Measurements from ENCODE around the gene EEF2KMT.
"Not testable (repeated sequence)": the region's sequence is repeated elsewhere in the genome, so short reads cannot be mapped to it uniquely, and the experiment has no call there.

DNA sequence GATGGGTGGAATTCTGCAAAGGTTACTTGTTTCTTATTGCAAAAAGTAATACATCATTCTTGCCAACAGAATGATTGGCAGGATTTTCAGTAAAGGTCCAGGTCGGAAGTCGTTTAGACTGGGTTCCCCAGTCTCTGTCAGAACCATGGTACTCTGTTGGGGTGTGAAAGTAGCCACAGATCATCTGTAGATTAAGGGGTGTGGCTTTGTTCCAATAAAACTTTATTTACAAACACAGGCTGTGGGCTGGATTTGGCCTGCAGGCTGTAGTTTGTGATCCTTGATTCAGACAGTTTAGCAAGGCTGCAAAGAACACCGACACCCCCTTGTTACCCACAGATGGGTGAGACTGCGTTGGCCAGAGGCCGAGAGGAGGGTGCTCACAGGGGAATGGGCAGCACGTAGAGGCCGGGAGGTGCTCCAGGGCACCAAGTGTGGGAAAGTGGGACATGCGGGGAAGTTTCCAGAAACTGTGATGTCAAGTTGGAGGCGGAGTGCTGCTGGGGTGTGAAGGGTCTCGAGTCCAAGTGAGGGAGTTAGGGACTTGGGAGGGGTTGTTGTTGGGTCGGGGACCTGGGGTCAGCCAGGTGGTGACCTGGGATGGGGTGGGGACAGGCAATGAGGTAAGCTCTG is 13.4 kb downstream of the EEF2KMT start:
- TF ChIP-seq, protein P1, sequence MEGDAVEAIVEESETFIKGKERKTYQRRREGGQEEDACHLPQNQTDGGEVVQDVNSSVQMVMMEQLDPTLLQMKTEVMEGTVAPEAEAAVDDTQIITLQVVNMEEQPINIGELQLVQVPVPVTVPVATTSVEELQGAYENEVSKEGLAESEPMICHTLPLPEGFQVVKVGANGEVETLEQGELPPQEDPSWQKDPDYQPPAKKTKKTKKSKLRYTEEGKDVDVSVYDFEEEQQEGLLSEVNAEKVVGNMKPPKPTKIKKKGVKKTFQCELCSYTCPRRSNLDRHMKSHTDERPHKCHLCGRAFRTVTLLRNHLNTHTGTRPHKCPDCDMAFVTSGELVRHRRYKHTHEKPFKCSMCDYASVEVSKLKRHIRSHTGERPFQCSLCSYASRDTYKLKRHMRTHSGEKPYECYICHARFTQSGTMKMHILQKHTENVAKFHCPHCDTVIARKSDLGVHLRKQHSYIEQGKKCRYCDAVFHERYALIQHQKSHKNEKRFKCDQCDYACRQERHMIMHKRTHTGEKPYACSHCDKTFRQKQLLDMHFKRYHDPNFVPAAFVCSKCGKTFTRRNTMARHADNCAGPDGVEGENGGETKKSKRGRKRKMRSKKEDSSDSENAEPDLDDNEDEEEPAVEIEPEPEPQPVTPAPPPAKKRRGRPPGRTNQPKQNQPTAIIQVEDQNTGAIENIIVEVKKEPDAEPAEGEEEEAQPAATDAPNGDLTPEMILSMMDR (IDR thresholded peaks at IDR 0.05; ENCODE audit: low read length): not testable (repeated sequence)
- not testable (repeated sequence) for TF ChIP-seq EZH2 (IDR thresholded peaks at IDR 0.05; ENCODE audit: borderline replicate concordance, low read length)

All from OCI-LY1 (cell line).